ENCODE data around the gene HOXB13.

DNA sequence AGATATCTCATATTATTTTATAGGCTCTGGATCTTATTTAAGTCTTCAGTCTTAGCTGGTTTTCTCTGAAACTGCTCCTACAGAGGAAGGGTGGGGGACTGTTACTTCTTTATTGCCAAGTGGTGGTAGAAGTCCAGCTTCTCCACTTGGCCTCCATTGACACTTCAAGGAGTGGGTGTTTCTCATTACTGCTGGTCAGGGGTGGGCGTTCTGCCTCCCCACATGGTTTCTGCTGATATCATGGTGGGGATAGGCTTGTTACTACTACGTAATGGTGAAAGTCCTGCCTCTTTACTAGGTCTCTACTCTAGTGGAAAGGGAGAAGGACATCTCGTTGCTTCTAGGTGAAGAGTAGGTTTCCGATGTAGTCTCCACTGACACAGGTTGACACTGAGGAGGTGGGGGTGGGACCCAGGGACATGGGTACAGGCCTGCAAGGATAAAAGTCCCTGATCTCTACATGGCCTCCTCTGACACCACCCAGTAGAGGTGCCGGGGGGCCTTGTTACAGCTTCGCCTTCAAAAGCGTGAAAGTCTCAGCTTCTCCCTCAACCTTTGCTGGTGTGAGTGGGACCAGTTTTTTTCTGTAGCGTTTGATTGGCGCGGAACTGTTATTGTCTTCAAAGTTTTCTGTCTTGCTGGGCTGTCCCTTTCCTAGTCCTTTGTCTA is 26.6 kb downstream of the HOXB13 start:
- TF ChIP-seq POLR2A (IDR thresholded peaks at IDR 0.05), result no peak
- TF ChIP-seq, protein P1, sequence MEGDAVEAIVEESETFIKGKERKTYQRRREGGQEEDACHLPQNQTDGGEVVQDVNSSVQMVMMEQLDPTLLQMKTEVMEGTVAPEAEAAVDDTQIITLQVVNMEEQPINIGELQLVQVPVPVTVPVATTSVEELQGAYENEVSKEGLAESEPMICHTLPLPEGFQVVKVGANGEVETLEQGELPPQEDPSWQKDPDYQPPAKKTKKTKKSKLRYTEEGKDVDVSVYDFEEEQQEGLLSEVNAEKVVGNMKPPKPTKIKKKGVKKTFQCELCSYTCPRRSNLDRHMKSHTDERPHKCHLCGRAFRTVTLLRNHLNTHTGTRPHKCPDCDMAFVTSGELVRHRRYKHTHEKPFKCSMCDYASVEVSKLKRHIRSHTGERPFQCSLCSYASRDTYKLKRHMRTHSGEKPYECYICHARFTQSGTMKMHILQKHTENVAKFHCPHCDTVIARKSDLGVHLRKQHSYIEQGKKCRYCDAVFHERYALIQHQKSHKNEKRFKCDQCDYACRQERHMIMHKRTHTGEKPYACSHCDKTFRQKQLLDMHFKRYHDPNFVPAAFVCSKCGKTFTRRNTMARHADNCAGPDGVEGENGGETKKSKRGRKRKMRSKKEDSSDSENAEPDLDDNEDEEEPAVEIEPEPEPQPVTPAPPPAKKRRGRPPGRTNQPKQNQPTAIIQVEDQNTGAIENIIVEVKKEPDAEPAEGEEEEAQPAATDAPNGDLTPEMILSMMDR (IDR thresholded peaks at IDR 0.05 in 8 of 11, conservative IDR thresholded peaks at IDR 0.05 in 3 of 11), result no peak
- no peak for TF ChIP-seq POLR2AphosphoS5 (IDR thresholded peaks at IDR 0.05)
